Tibial artery (tissue), 4 donors: ENCODE results near the gene MTCH2.
"Not testable (repeated sequence)": the region's sequence is repeated elsewhere in the genome, so short reads cannot be mapped to it uniquely, and the experiment has no call there.

ENCODE experiments used
- DNase-seq, 2 donors: peaks; one replicate each; pipeline ENCODE4 v3.0.0-alpha.2; 2019
- H3K27ac ChIP-seq, 2 donors: fragments of 200-600 bp; sonication (generic) in 1 of 2; 1 replicate in 1 of 2; 2 replicates in 1 of 2; pipeline ENCODE4 v1.5.1; 2018 to 2019; ENCODE audit warnings: mild to moderate bottlenecking in 1 of 2
- H3K27me3 ChIP-seq, 2 donors: fragments of 200-600 bp; sonication (generic) in 1 of 2; one replicate each; pipeline versions ENCODE4 v1.5.1 to v1.6.0; 2016 to 2019
- H3K36me3 ChIP-seq, 3 donors: fragments of 200-600 bp; sonication (generic) in 2 of 3; one replicate each; pipeline ENCODE4 v1.5.1; 2016 to 2019; ENCODE audit warnings: mild to moderate bottlenecking in 2 of 3
- H3K4me1 ChIP-seq, 4 donors: fragments of 200-600 bp; sonication (generic) in 2 of 4; 1 replicate in 3 of 4; 2 replicates in 1 of 4; pipeline ENCODE4 v1.5.1; 2016 to 2019
- H3K4me3 ChIP-seq, 2 donors: fragments of 200-600 bp; sonication (generic) in 1 of 2; 1 replicate in 1 of 2; 2 replicates in 1 of 2; pipeline ENCODE4 v1.5.1; 2018 to 2019; ENCODE audit warnings: mild to moderate bottlenecking in 2 of 2
- H3K9me3 ChIP-seq, 3 donors: fragments of 200-600 bp; sonication (generic) in 1 of 3; one replicate each; pipeline ENCODE4 v1.5.1; 2016 to 2019
- CTCF ChIP-seq, 2 experiments: fragments of 200-600 bp in 1 of 2; fragments of 450-650 bp in 1 of 2; IDR thresholded peaks; one replicate each; pipeline ENCODE4 v1.5.1; 2017 to 2019; ENCODE audit warnings: antibody characterized with exemption in 2 of 2, mild to moderate bottlenecking in 1 of 2, moderate library complexity in 1 of 2
- intact Hi-C: fragments of 100-400 bp; cut with DNase I; formaldehyde crosslinking; loops from one replicate; pipeline ENCODE4 v1.15.0; 2023; ENCODE audit warnings: low total_unique reads

The MTCH2 gene

GRCh38 chr11:47642099-47642855, at the start of gene MTCH2:
MTCH2 (minus strand) TSS chr11:47642559; CDS start chr11:47642465, 94 bp downstream.
- Histone ChIP-seq H3K27ac (peak within 1 kb of the TSS; percentile 90 to 91), H3K9me3 (no peaks in the 10 kb centered on the region), H3K27me3 (no peaks in the 10 kb centered on the region), H3K4me1 (peaks cover 0 to 25% (median 15%) of the 10 kb centered on the region in 4 donors), H3K36me3 (peaks cover 4 to 15% (median 6%) of the 10 kb centered on the region in 3 donors), H3K4me3 (peak within 1 kb of the TSS; percentile 71 to 88)
- TF ChIP-seq CTCF (IDR thresholded peaks at IDR 0.05) = peak; percentile 37 to 44
- intact Hi-C loops = loop anchor here (10.0 kb wide), 1 partner anchor 73 kb away; the partner anchor contains the start of gene AGBL2
- DNase-seq = peak; percentile 94 to 98

- no peaks in the 10 kb centered on the region for H3K9me3 ChIP-seq
- no peak for TF ChIP-seq CTCF (IDR thresholded peaks at IDR 0.05)
- H3K4me3 ChIP-seq = no peak overlapping the region
- intact Hi-C loops = no loop called here
- no peaks in the 10 kb centered on the region for H3K36me3 ChIP-seq
- no peak overlapping the region for H3K27ac ChIP-seq
- no peaks in the 10 kb centered on the region for H3K4me1 ChIP-seq
- DNase-seq = no peak
- no peaks in the 10 kb centered on the region for H3K27me3 ChIP-seq
Measured at GRCh38 chr11:47691979-47692378, 49.6 kb upstream of the MTCH2 start.

GRCh38 chr11:47689480-47689879, 47.1 kb upstream of the MTCH2 start:
- Histone ChIP-seq H3K4me3 (no peak overlapping the region), H3K27me3 (no peaks in the 10 kb centered on the region), H3K27ac (no peak overlapping the region), H3K4me1 (no peaks in the 10 kb centered on the region), H3K9me3 (no peaks in the 10 kb centered on the region), H3K36me3 (no peaks in the 10 kb centered on the region)
- no peak for DNase-seq
- TF ChIP-seq CTCF (IDR thresholded peaks at IDR 0.05) = no peak
- intact Hi-C loops = no loop called here

GRCh38 chr11:47688991-47689390, 46.6 kb upstream of the MTCH2 start:
- H3K36me3 ChIP-seq = no peaks in the 10 kb centered on the region
- no peak for TF ChIP-seq CTCF (IDR thresholded peaks at IDR 0.05)
- DNase-seq = no peak
- intact Hi-C loops = no loop called here
- no peaks in the 10 kb centered on the region for H3K27me3 ChIP-seq
- H3K4me1 ChIP-seq = no peaks in the 10 kb centered on the region
- no peak overlapping the region for H3K4me3 ChIP-seq
- H3K9me3 ChIP-seq = no peaks in the 10 kb centered on the region
- no peak overlapping the region for H3K27ac ChIP-seq

GRCh38 chr11:47688111-47688510, 45.8 kb upstream of the MTCH2 start:
- TF ChIP-seq CTCF (IDR thresholded peaks at IDR 0.05) = no peak
- intact Hi-C loops = no loop called here

GRCh38 chr11:47686704-47687103, 44.3 kb upstream of the MTCH2 start:
- intact Hi-C loops, H3K9me3 ChIP-seq: not testable (repeated sequence)

More at GRCh38 chr11:47688111-47688510, 45.8 kb upstream of the MTCH2 start:
- Histone ChIP-seq H3K4me3 (no peak overlapping the region), H3K36me3 (no peaks in the 10 kb centered on the region), H3K9me3 (no peaks in the 10 kb centered on the region), H3K4me1 (no peaks in the 10 kb centered on the region), H3K27me3 (no peaks in the 10 kb centered on the region), H3K27ac (no peak overlapping the region)
- no peak for DNase-seq

More at GRCh38 chr11:47686704-47687103, 44.3 kb upstream of the MTCH2 start:
- H3K27me3 ChIP-seq, H3K4me1 ChIP-seq, DNase-seq, H3K27ac ChIP-seq, H3K36me3 ChIP-seq, H3K4me3 ChIP-seq: not testable (repeated sequence)
